OCI-LY7 (cell line): ENCODE data around the gene TBX4. TPM values are rescaled to one million over a fixed set of nuclear protein-coding genes. Genes with fewer than 3 reads are reported as not detected.

ENCODE experiments used
- BruUV-seq: library from RNA; stranded (reverse); fragments of 400-500 nt; replicated peaks from 2 replicates; lab custom pipeline; 2021; lab: Mats Ljungman, UMichigan
- CTCF ChIA-PET: fragments of 300-600 bp; sonication (Branson Sonifier 250); formaldehyde crosslinking; loops from one replicate; lab custom pipeline; 2022; ENCODE audit warnings: antibody characterized with exemption; ENCODE audit not compliant: unreplicated experiment; lab: Charles Lee
- POLR2A ChIA-PET: fragments of 300-600 bp; sonication (Branson Sonifier 250); formaldehyde crosslinking; loops from one replicate; lab custom pipeline; 2022; ENCODE audit warnings: antibody characterized with exemption; lab: Charles Lee
- DNase-seq: peaks from one replicate; pipeline ENCODE4 v3.0.0-alpha.2; 2015; ENCODE audit warnings: low spot score
- H2AFZ ChIP-seq: fragments of 200-600 bp; sonication (generic), shearing (Covaris generic); 2 replicates; pipeline ENCODE4 v1.6.1; 2014; ENCODE audit warnings: mild to moderate bottlenecking, antibody characterized with exemption, low read length, moderate library complexity
- H3K27ac ChIP-seq: fragments of 200-600 bp; sonication (generic); 2 replicates; pipeline ENCODE4 v1.5.1; 2014; ENCODE audit warnings: mixed run types, low read depth, mild to moderate bottlenecking, moderate library complexity, low read length, inconsistent platforms; ENCODE audit not compliant: poor library complexity, severe bottlenecking
- H3K36me3 ChIP-seq: fragments of 200-600 bp; sonication (generic); 2 replicates; pipeline ENCODE4 v1.6.1; 2014; ENCODE audit warnings: mild to moderate bottlenecking, antibody characterized with exemption, low read length, moderate library complexity, mixed read lengths; ENCODE audit not compliant: insufficient read depth
- H3K4me1 ChIP-seq: fragments of 200-600 bp; sonication (generic); 2 replicates; pipeline ENCODE4 v1.5.1; 2014; ENCODE audit warnings: mild to moderate bottlenecking, low read length; ENCODE audit not compliant: insufficient read depth, poor library complexity, severe bottlenecking
- H3K4me2 ChIP-seq: fragments of 200-600 bp; sonication (generic); 2 replicates; pipeline ENCODE4 v1.6.1; 2014; ENCODE audit warnings: mild to moderate bottlenecking, low read length
- H3K4me3 ChIP-seq: fragments of 200-600 bp; sonication (generic); 2 replicates; pipeline ENCODE4 v1.5.1; 2014; ENCODE audit warnings: mild to moderate bottlenecking, low read depth, low read length; ENCODE audit not compliant: poor library complexity, severe bottlenecking
- H3K79me2 ChIP-seq: fragments of 200-600 bp; sonication (generic); 2 replicates; pipeline ENCODE4 v1.6.1; 2016; ENCODE audit warnings: low read depth, mild to moderate bottlenecking, low read length, moderate library complexity, mixed read lengths; ENCODE audit not compliant: insufficient read depth
- H3K9me2 ChIP-seq: fragments of 200-600 bp; sonication (generic); 2 replicates; pipeline ENCODE4 v1.6.1; 2016; ENCODE audit warnings: mild to moderate bottlenecking, low read length, mixed read lengths; ENCODE audit not compliant: insufficient read depth
- H3K9me3 ChIP-seq: fragments of 200-600 bp; sonication (generic); 2 replicates; pipeline ENCODE4 v1.6.1; 2014; ENCODE audit warnings: mild to moderate bottlenecking, mixed run types, low read length, mixed read lengths
- H4K20me1 ChIP-seq: fragments of 200-600 bp; sonication (generic); 2 replicates; pipeline ENCODE4 v1.6.1; 2014; ENCODE audit warnings: mild to moderate bottlenecking, antibody characterized with exemption, low read length, moderate library complexity, mixed read lengths; ENCODE audit not compliant: insufficient read depth
- CTCF ChIP-seq: fragments of 200-600 bp; sonication (generic); conservative IDR thresholded peaks from 2 replicates; pipeline ENCODE4 v1.5.1; 2014; ENCODE audit warnings: mild to moderate bottlenecking, antibody characterized with exemption, low read length, moderate library complexity, mixed read lengths
- EZH2phosphoT487 ChIP-seq: fragments of 200-600 bp; sonication (generic); IDR thresholded peaks from 2 replicates; pipeline ENCODE4 v1.6.1; 2018; ENCODE audit warnings: low read depth, borderline replicate concordance, mild to moderate bottlenecking, mixed run types, antibody characterized with exemption, low read length, moderate library complexity, mixed read lengths
- intact Hi-C: fragments of 100-400 bp; cut with micrococcal nuclease; formaldehyde crosslinking; loops from one replicate; pipeline ENCODE4 v1.10.0; 2022; ENCODE audit not compliant: unreplicated experiment
- total RNA-seq, 2 experiments: library from RNA; depleted of rRNA in 1 of 2; stranded (reverse); fragments of >200 nt in 1 of 2; shearing (Covaris generic) in 1 of 2; gene quantifications; 2 replicates each; pipeline ENCODE4 v1.2.3, GENCODE V29; 2014 to 2022

TBX4 gene
- total RNA-seq, 2 experiments from 2014 or later: not detected

GRCh38 chr17:61453566-61454380, 1.6 kb downstream of the TBX4 start:
- Histone ChIP-seq H3K4me2 (no peak overlapping the region), H3K9me3 (no peaks in the 10 kb centered on the region), H3K27ac (no peak overlapping the region), H3K4me1 (peaks cover 5% of the 10 kb centered on the region), H2AFZ (no peak overlapping the region), H3K4me3 (no peak overlapping the region), H4K20me1 (no peaks in the 10 kb centered on the region), H3K9me2 (no peaks in the 10 kb centered on the region), H3K36me3 (no peaks in the 10 kb centered on the region), H3K79me2 (no peaks in the 10 kb centered on the region)
- no peak for DNase-seq
- BruUV-seq: no TSS peak
- POLR2A ChIA-PET: no interaction called here
- CTCF ChIA-PET: no interaction called here
- intact Hi-C loops: no loop called here
- no peak for TF ChIP-seq CTCF
- no peak for TF ChIP-seq EZH2phosphoT487

- no peak overlapping the region for H3K27ac ChIP-seq
- H3K79me2 ChIP-seq: no peaks in the 10 kb centered on the region
- H2AFZ ChIP-seq: no peak overlapping the region
- no peak for DNase-seq
- no peaks in the 10 kb centered on the region for H4K20me1 ChIP-seq
- TF ChIP-seq CTCF: no peak
- no peak for TF ChIP-seq EZH2phosphoT487
- intact Hi-C loops: no loop called here
- ChIA-PET POLR2A (no interaction called here), CTCF (no interaction called here)
- no peak overlapping the region for H3K4me2 ChIP-seq
- H3K9me3 ChIP-seq: no peaks in the 10 kb centered on the region
- no TSS peak for BruUV-seq
- H3K4me1 ChIP-seq: peaks cover 7% of the 10 kb centered on the region
- no peaks in the 10 kb centered on the region for H3K36me3 ChIP-seq
- H3K4me3 ChIP-seq: no peak overlapping the region
- H3K9me2 ChIP-seq: no peaks in the 10 kb centered on the region
Observed at GRCh38 chr17:61454381-61455323, 2.4 kb downstream of the TBX4 start.
